ENCODE data around the gene MED12.

MED12 gene

DNA sequence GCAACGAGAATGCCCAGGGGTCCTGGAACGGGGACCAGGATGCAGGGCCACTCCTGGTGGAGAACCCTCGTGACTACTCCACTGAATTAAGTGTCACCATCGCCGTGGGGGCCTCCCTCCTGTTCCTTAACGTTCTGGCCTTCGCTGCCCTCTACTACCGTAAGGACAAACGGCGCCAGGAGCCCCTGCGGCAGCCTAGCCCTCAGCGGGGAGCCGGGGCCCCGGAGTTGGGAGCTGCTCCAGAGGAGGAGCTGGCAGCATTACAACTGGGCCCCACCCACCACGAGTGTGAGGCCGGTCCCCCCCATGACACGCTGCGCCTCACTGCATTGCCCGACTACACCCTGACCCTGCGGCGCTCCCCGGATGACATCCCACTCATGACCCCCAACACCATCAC lies 51.2 kb downstream of the MED12 start (continued):
- TF ChIP-seq ZNF610 (tag by site-specific recombination; IDR thresholded peaks at IDR 0.05; ENCODE audit: borderline replicate concordance) (no peak), ZNF585B (tag by site-specific recombination; IDR thresholded peaks at IDR 0.05) (no peak), ZNF214 (tag by site-specific recombination; IDR thresholded peaks at IDR 0.05; ENCODE audit: borderline replicate concordance) (no peak), PRDM1 (tag by site-specific recombination; IDR thresholded peaks at IDR 0.05) (no peak)
- TF ChIP-seq, protein P1, sequence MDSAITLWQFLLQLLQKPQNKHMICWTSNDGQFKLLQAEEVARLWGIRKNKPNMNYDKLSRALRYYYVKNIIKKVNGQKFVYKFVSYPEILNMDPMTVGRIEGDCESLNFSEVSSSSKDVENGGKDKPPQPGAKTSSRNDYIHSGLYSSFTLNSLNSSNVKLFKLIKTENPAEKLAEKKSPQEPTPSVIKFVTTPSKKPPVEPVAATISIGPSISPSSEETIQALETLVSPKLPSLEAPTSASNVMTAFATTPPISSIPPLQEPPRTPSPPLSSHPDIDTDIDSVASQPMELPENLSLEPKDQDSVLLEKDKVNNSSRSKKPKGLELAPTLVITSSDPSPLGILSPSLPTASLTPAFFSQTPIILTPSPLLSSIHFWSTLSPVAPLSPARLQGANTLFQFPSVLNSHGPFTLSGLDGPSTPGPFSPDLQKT (IDR thresholded peaks at IDR 0.05; ENCODE audit: borderline replicate concordance, low read depth, low read length), result no peak

DNA sequence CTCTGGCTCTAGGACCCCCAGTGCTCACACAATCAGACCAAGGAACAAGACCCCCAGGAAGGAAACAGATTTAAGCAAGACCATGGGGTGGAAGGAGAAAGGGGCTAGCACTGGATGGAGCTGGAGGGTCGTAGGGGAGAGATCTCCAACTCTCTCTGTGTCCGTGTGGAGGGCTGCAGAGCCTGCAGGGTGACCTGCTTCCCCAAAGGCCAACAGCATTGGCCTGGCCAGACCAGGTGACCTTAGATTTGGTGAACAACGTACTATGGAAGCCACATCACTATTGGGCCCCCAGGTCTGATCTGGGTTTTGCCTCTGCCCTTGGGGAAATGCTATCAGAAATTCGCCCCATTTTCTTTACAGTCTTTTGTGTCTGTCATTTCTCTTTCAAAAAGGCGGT lies 52.3 kb downstream of the MED12 start:
- ChIA-PET CTCF (interaction anchor here (0.8 kb wide), 1 partner anchor 9 kb away, joined by 3 read pairs; no protein-coding TSS in a partner anchor), POLR2A (no interaction called here)
- Histone ChIP-seq H3K4me3 (ENCODE audit: low read depth, low read length) (no peak overlapping the region), H3K36me3 (ENCODE audit: control insufficient read depth in 2 of 2, insufficient read depth in 1 of 2, low read length in 2 of 2) (no peaks in the 10 kb centered on the region), H3K4me1 (ENCODE audit: control insufficient read depth, insufficient read depth, low read length) (no peaks in the 10 kb centered on the region), H3K27ac (ENCODE audit: extremely low read depth, low read depth, low read length) (no peak overlapping the region), H3K9me3 (ENCODE audit: control insufficient read depth, insufficient read depth, low read depth, low read length) (no peaks in the 10 kb centered on the region; the same call in 1 of the 2 replicates)
- TF ChIP-seq, protein P2, sequence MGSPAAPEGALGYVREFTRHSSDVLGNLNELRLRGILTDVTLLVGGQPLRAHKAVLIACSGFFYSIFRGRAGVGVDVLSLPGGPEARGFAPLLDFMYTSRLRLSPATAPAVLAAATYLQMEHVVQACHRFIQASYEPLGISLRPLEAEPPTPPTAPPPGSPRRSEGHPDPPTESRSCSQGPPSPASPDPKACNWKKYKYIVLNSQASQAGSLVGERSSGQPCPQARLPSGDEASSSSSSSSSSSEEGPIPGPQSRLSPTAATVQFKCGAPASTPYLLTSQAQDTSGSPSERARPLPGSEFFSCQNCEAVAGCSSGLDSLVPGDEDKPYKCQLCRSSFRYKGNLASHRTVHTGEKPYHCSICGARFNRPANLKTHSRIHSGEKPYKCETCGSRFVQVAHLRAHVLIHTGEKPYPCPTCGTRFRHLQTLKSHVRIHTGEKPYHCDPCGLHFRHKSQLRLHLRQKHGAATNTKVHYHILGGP (tag by site-specific recombination; IDR thresholded peaks at IDR 0.05), result no peak
- TF ChIP-seq ZNF311 (tag by site-specific recombination; IDR thresholded peaks at IDR 0.05; ENCODE audit: borderline replicate concordance) (no peak), ZNF248 (tag by site-specific recombination; IDR thresholded peaks at IDR 0.05) (no peak), SP7 (tag by site-specific recombination; IDR thresholded peaks at IDR 0.05) (no peak), SETDB1 (IDR thresholded peaks at IDR 0.05; ENCODE audit: insufficient read length, low read length) (no peak)

DNA sequence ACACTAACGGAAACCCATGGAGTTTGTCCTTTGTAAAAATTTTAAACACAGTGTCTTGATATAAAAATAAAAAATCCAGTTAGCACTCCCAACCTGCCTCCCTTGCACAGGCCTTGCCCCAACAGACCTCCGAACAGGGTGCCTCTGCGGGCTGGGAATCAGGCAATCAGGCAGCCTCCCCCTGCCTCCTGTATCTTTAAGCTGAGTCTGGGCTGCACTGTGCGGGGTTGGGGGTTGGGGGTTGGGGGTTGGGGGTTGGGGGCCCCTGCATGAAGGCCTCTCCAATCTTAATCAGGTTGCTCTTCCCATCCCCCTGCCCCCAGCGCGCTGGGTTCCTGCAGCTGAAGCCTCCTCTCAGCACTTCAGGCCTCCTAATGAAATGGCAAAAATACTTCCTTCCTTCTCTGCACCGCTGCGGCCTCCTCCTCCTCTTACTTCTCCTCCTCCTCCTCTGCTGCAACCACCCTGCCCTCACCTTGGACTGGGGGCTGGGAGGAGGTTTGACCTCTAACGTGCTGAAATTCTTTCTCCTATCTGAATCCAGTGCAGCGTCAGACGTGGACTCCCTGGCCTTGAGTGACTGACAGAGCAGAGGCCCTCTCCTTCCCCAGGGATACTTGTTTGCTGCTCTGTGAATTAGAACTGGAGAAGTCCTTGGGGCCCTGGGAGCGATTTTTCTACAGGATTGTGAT lies 52.9 kb downstream of the MED12 start:
- ChIA-PET CTCF (no interaction called here), POLR2A (no interaction called here)
- TF ChIP-seq ZNF169 (tag by site-specific recombination; IDR thresholded peaks at IDR 0.05), result no peak
- no peak for TF ChIP-seq ZNF146 (tag by site-specific recombination; IDR thresholded peaks at IDR 0.05)
- TF ChIP-seq, protein P3, sequence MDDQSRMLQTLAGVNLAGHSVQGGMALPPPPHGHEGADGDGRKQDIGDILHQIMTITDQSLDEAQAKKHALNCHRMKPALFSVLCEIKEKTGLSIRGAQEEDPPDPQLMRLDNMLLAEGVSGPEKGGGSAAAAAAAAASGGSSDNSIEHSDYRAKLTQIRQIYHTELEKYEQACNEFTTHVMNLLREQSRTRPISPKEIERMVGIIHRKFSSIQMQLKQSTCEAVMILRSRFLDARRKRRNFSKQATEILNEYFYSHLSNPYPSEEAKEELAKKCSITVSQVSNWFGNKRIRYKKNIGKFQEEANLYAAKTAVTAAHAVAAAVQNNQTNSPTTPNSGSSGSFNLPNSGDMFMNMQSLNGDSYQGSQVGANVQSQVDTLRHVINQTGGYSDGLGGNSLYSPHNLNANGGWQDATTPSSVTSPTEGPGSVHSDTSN (CRISPR knock-in tag; IDR thresholded peaks at IDR 0.05), result no peak
- TF ChIP-seq ZNF292 (tag by site-specific recombination; IDR thresholded peaks at IDR 0.05; ENCODE audit: borderline replicate concordance, low read depth), result no peak
- H3K4me3 ChIP-seq (ENCODE audit: low read depth, low read length), result no peak overlapping the region
- no peaks in the 10 kb centered on the region for H3K4me1 ChIP-seq (ENCODE audit: control insufficient read depth, insufficient read depth, low read length)
- H3K9me3 ChIP-seq (ENCODE audit: control insufficient read depth, insufficient read depth, low read depth, low read length), result no peaks in the 10 kb centered on the region; the same call in 1 of the 2 replicates
- H3K27ac ChIP-seq (ENCODE audit: extremely low read depth, low read depth, low read length), result no peak overlapping the region
- no peaks in the 10 kb centered on the region for H3K36me3 ChIP-seq (ENCODE audit: control insufficient read depth in 2 of 2, insufficient read depth in 1 of 2, low read length in 2 of 2)

DNA sequence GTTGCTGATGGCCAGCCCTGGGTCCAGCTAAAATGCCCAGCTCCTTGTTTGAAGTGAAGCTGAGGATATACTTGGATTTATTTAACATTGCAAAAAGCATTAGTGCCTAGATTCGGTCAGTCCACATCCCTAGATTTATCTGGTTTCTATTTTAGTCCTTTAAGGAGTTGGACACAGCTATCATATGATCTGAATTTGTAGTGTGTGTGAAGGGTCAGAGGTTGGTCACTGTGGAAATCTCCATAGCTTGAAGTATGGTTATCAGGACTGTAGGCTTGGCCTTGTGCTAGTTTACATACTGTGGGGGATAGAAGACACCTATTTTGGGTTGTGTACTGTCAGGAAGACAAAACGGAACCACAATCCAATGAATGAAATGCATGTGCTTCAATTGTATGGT lies 55.0 kb downstream of the MED12 start:
- H3K27ac ChIP-seq (ENCODE audit: extremely low read depth, low read depth, low read length), result no peak overlapping the region
- ChIA-PET POLR2A (interaction anchor here (0.6 kb wide), 1 partner anchor 11 kb away, joined by 5 read pairs; no protein-coding TSS in a partner anchor), CTCF (interaction anchor here (0.7 to 1.6 kb wide), 3 partner anchors 9 to 175 kb away, joined by 3 read pairs; no protein-coding TSS in a partner anchor)
- H3K4me1 ChIP-seq (ENCODE audit: control insufficient read depth, insufficient read depth, low read length), result no peaks in the 10 kb centered on the region
- H3K9me3 ChIP-seq (ENCODE audit: control insufficient read depth, insufficient read depth, low read depth, low read length), result no peaks in the 10 kb centered on the region; the same call in 1 of the 2 replicates
- no peak overlapping the region for H3K4me3 ChIP-seq (ENCODE audit: low read depth, low read length)
- no peaks in the 10 kb centered on the region for H3K36me3 ChIP-seq (ENCODE audit: control insufficient read depth in 2 of 2, insufficient read depth in 1 of 2, low read length in 2 of 2)
- TF ChIP-seq GFI1B (tag by site-specific recombination; IDR thresholded peaks at IDR 0.05) (no peak), ZNF221 (tag by site-specific recombination; IDR thresholded peaks at IDR 0.05; ENCODE audit: borderline replicate concordance) (no peak), SCRT1 (tag by site-specific recombination; IDR thresholded peaks at IDR 0.05; ENCODE audit: borderline replicate concordance) (no peak)
- TF ChIP-seq, protein P4, sequence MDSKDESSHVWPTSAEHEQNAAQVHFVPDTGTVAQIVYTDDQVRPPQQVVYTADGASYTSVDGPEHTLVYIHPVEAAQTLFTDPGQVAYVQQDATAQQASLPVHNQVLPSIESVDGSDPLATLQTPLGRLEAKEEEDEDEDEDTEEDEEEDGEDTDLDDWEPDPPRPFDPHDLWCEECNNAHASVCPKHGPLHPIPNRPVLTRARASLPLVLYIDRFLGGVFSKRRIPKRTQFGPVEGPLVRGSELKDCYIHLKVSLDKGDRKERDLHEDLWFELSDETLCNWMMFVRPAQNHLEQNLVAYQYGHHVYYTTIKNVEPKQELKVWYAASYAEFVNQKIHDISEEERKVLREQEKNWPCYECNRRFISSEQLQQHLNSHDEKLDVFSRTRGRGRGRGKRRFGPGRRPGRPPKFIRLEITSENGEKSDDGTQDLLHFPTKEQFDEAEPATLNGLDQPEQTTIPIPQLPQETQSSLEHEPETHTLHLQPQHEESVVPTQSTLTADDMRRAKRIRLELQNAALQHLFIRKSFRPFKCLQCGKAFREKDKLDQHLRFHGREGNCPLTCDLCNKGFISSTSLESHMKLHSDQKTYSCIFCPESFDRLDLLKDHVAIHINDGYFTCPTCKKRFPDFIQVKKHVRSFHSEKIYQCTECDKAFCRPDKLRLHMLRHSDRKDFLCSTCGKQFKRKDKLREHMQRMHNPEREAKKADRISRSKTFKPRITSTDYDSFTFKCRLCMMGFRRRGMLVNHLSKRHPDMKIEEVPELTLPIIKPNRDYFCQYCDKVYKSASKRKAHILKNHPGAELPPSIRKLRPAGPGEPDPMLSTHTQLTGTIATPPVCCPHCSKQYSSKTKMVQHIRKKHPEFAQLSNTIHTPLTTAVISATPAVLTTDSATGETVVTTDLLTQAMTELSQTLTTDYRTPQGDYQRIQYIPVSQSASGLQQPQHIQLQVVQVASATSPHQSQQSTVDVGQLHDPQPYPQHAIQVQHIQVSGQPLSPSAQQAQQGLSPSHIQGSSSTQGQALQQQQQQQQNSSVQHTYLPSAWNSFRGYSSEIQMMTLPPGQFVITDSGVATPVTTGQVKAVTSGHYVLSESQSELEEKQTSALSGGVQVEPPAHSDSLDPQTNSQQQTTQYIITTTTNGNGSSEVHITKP (tag by site-specific recombination; IDR thresholded peaks at IDR 0.05), result no peak
- TF ChIP-seq, protein P5, sequence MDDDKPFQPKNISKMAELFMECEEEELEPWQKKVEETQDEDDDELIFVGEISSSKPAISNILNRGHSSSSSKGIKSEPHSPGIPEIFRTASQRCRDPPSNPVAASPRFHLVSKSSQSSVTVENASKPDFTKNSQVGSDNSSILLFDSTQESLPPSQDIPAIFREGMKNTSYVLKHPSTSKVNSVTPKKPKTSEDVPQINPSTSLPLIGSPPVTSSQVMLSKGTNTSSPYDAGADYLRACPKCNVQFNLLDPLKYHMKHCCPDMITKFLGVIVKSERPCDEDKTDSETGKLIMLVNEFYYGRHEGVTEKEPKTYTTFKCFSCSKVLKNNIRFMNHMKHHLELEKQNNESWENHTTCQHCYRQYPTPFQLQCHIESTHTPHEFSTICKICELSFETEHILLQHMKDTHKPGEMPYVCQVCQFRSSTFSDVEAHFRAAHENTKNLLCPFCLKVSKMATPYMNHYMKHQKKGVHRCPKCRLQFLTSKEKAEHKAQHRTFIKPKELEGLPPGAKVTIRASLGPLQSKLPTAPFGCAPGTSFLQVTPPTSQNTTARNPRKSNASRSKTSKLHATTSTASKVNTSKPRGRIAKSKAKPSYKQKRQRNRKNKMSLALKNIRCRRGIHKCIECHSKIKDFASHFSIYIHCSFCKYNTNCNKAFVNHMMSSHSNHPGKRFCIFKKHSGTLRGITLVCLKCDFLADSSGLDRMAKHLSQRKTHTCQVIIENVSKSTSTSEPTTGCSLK (tag by site-specific recombination; IDR thresholded peaks at IDR 0.05), result no peak
